HG02884 (cell line): ENCODE measurements around the gene C19orf44.
"Not testable (repeated sequence)": the region's sequence is repeated elsewhere in the genome, so short reads cannot be mapped to it uniquely, and the experiment has no call there.

Experiments
- ATAC-seq: cut with Tn5 transposase; IDR thresholded peaks from one replicate; pipeline ENCODE4 v1.9.1; 2021; ENCODE audit warnings: mild to moderate bottlenecking, moderate library complexity; ENCODE audit not compliant: unreplicated experiment

Gene C19orf44

GRCh38 chr19:16532440-16533234, 36.4 kb downstream of the C19orf44 start:
- no peak for ATAC-seq

GRCh38 chr19:16535381-16535780, 39.2 kb downstream of the C19orf44 start:
- no peak for ATAC-seq

- ATAC-seq: no peak
Measured at GRCh38 chr19:16536130-16536529, 39.9 kb downstream of the C19orf44 start.

GRCh38 chr19:16537111-16537510, 40.9 kb downstream of the C19orf44 start:
- ATAC-seq: no peak

GRCh38 chr19:16540948-16541347, 44.8 kb downstream of the C19orf44 start:
- ATAC-seq: no peak

GRCh38 chr19:16541526-16542044, 45.4 kb downstream of the C19orf44 start:
- ATAC-seq: no peak

GRCh38 chr19:16542045-16542909, 46.1 kb downstream of the C19orf44 start, which contains the start of gene CHERP:
Gene CHERP, minus strand, starts transcription at chr19:16542437. Its CDS starts 59 bp downstream, at chr19:16542378.
- ATAC-seq: peak; percentile 70

- ATAC-seq: no peak
Measured at GRCh38 chr19:16542910-16543472, 46.8 kb downstream of the C19orf44 start.

- ATAC-seq: not testable (repeated sequence)
Measured at GRCh38 chr19:16543734-16544133, 47.5 kb downstream of the C19orf44 start.

- no peak for ATAC-seq
Measured at GRCh38 chr19:16544473-16545231, 48.5 kb downstream of the C19orf44 start.

- no peak for ATAC-seq
Measured at GRCh38 chr19:16548956-16549355, 52.8 kb downstream of the C19orf44 start.

GRCh38 chr19:16551902-16552301, 55.7 kb downstream of the C19orf44 start:
- not testable (repeated sequence) for ATAC-seq

GRCh38 chr19:16554776-16555175, 58.6 kb downstream of the C19orf44 start:
- ATAC-seq: no peak

GRCh38 chr19:16559780-16560276, 63.6 kb downstream of the C19orf44 start:
- ATAC-seq: no peak

GRCh38 chr19:16561382-16561781, 65.2 kb downstream of the C19orf44 start:
- no peak for ATAC-seq

GRCh38 chr19:16562608-16563025, 66.4 kb downstream of the C19orf44 start:
- ATAC-seq: no peak

GRCh38 chr19:16564842-16565241, 68.6 kb downstream of the C19orf44 start:
- ATAC-seq: no peak

- ATAC-seq: no peak
Measured at GRCh38 chr19:16566161-16566560, 70.0 kb downstream of the C19orf44 start.

- ATAC-seq: no peak
Measured at GRCh38 chr19:16566702-16567101, 70.5 kb downstream of the C19orf44 start.

GRCh38 chr19:16569609-16570320, 73.6 kb downstream of the C19orf44 start:
- no peak for ATAC-seq
